Right atrium auricular region (tissue), 2 donors: ENCODE measurements around the gene USP22. TPM values are rescaled to one million over a fixed set of nuclear protein-coding genes. Genes with fewer than 3 reads are reported as not detected.
A peak's percentile ranks its signal among the peaks of the same experiment; 100 is the strongest.

ENCODE experiments used
- DNase-seq: peaks from one replicate; pipeline ENCODE4 v3.0.0-alpha.2; 2019; ENCODE audit warnings: low spot score
- H3K27ac ChIP-seq, 2 donors: fragments of 200-600 bp; sonication (generic); 1 replicate in 1 of 2; 2 replicates in 1 of 2; pipeline ENCODE4 v1.5.1; 2016 to 2019
- H3K27me3 ChIP-seq, 2 donors: fragments of 200-600 bp; sonication (generic); one replicate each; pipeline versions ENCODE4 v1.5.1 to v1.6.0; 2017 to 2019
- H3K36me3 ChIP-seq: fragments of 200-600 bp; sonication (generic); one replicate; pipeline ENCODE4 v1.5.1; 2016
- H3K4me1 ChIP-seq, 2 donors: fragments of 200-600 bp; sonication (generic); one replicate each; pipeline versions ENCODE4 v1.5.1 to v1.6.0; 2017 to 2019
- H3K4me3 ChIP-seq, 2 donors: fragments of 200-600 bp; sonication (generic); 1 replicate in 1 of 2; 2 replicates in 1 of 2; pipeline ENCODE4 v1.5.1; 2017 to 2019; ENCODE audit warnings: mild to moderate bottlenecking in 1 of 2, moderate library complexity in 1 of 2
- H3K9me3 ChIP-seq, 2 donors: fragments of 200-600 bp; sonication (generic); one replicate each; pipeline ENCODE4 v1.5.1; 2019
- CTCF ChIP-seq, 2 donors: fragments of 200-600 bp; sonication (generic); IDR thresholded peaks; one replicate each; pipeline ENCODE4 v1.5.1; 2019; ENCODE audit warnings: antibody characterized with exemption in 2 of 2
- total RNA-seq, 2 donors: library from RNA; depleted of rRNA; stranded (reverse); fragments of >200 nt; gene quantifications; one replicate each; pipeline ENCODE4 v1.1.0, GENCODE V29; 2016

The USP22 gene
- total RNA-seq, 2 donors from 2014 or later: 151 to 179 TPM

GRCh38 chr17:20955427-20956323 is 87.1 kb downstream of the USP22 start:
- no peak overlapping the region for H3K4me3 ChIP-seq
- no peaks in the 10 kb centered on the region for H3K4me1 ChIP-seq
- H3K27ac ChIP-seq: peak overlapping the region; percentile 20 to 55
- peak; percentile 62 for DNase-seq
- no peaks in the 10 kb centered on the region for H3K9me3 ChIP-seq
- no peaks in the 10 kb centered on the region for H3K27me3 ChIP-seq
- no peaks in the 10 kb centered on the region for H3K36me3 ChIP-seq
- no peak for TF ChIP-seq CTCF (IDR thresholded peaks at IDR 0.05)

- no peak for TF ChIP-seq CTCF (IDR thresholded peaks at IDR 0.05)
- H3K4me1 ChIP-seq: no peaks in the 10 kb centered on the region
- H3K36me3 ChIP-seq: no peaks in the 10 kb centered on the region
- DNase-seq: no peak
- peak overlapping the region; percentile 20 to 55 for H3K27ac ChIP-seq
- no peaks in the 10 kb centered on the region for H3K9me3 ChIP-seq
- no peak overlapping the region for H3K4me3 ChIP-seq
- H3K27me3 ChIP-seq: no peaks in the 10 kb centered on the region
Measured at GRCh38 chr17:20954794-20955193, 88.0 kb downstream of the USP22 start.

GRCh38 chr17:20952183-20952582 is 90.6 kb downstream of the USP22 start:
- Histone ChIP-seq H3K4me1 (no peaks in the 10 kb centered on the region), H3K9me3 (no peaks in the 10 kb centered on the region), H3K4me3 (no peak overlapping the region), H3K27ac (no peak overlapping the region), H3K36me3 (no peaks in the 10 kb centered on the region), H3K27me3 (no peaks in the 10 kb centered on the region)
- no peak for TF ChIP-seq CTCF (IDR thresholded peaks at IDR 0.05)
- DNase-seq: no peak

Other genes starting within 250 kb of the USP22 start
- 10 to 100 TPM; 35.8 to 45.3 TPM for gene DHRS7B, start 84.0 kb upstream of the USP22 start, total RNA-seq
- gene TMEM11, start 171.2 kb upstream of the USP22 start, total RNA-seq: 10 to 100 TPM; 25.5 to 27.2 TPM
- 10 to 100 TPM; 15.4 to 17.0 TPM for gene NATD1, start 210.4 kb upstream of the USP22 start, total RNA-seq
- gene MAP2K3, start 241.7 kb upstream of the USP22 start, total RNA-seq: 10 to 100 TPM; 37.8 to 43.8 TPM